Lower leg skin (tissue), 4 donors: ENCODE data around the gene NEAT1. TPM values are rescaled to one million over a fixed set of nuclear protein-coding genes. Genes with fewer than 3 reads are reported as not detected.
A peak's percentile ranks its signal among the peaks of the same experiment; 100 is the strongest.
"Not testable (repeated sequence)": the region's sequence is repeated elsewhere in the genome, so short reads cannot be mapped to it uniquely, and the experiment has no call there.

Source experiments
- DNase-seq, 2 donors: peaks; one replicate each; pipeline ENCODE4 v3.0.0-alpha.2; 2019; ENCODE audit warnings: low spot score in 2 of 2
- H3K4me3 ChIP-seq: fragments of 200-600 bp; sonication (generic); 2 replicates; pipeline ENCODE4 v1.5.1; 2017; ENCODE audit warnings: mild to moderate bottlenecking, low read depth; ENCODE audit not compliant: poor library complexity, severe bottlenecking
- POLR2A ChIP-seq, 2 donors: fragments of 450-650 bp; IDR thresholded peaks; one replicate each; pipeline ENCODE4 v1.6.1; 2016 to 2017; ENCODE audit warnings: antibody characterized with exemption in 2 of 2, mild to moderate bottlenecking in 1 of 2, moderate library complexity in 1 of 2
- WGBS, 2 donors: methylation state at CpG; one replicate each; pipeline ENCODE4 v1.1.5; 2018; 5-methylcytosine and 5-hydroxymethylcytosine counted together
- intact Hi-C: fragments of 100-400 bp; cut with DNase I; formaldehyde crosslinking; loops from one replicate; pipeline ENCODE4 v1.15.0; 2023; ENCODE audit warnings: low total_unique reads
- total RNA-seq, 4 donors: library from RNA; depleted of rRNA; stranded (reverse); fragments of >200 nt; gene quantifications; one replicate each; pipeline ENCODE4 v1.1.0, GENCODE V29; 2016
- TF ChIP-seq, protein P1 (sequence below), 3 donors: fragments of 450-650 bp; IDR thresholded peaks; one replicate each; pipeline ENCODE4 v1.5.1; 2016; ENCODE audit warnings: antibody characterized with exemption in 3 of 3, mild to moderate bottlenecking in 3 of 3, moderate library complexity in 2 of 3

The NEAT1 gene
- total RNA-seq, 4 donors from 2014 or later, result 147 to 645 (median 301) TPM

DNA sequence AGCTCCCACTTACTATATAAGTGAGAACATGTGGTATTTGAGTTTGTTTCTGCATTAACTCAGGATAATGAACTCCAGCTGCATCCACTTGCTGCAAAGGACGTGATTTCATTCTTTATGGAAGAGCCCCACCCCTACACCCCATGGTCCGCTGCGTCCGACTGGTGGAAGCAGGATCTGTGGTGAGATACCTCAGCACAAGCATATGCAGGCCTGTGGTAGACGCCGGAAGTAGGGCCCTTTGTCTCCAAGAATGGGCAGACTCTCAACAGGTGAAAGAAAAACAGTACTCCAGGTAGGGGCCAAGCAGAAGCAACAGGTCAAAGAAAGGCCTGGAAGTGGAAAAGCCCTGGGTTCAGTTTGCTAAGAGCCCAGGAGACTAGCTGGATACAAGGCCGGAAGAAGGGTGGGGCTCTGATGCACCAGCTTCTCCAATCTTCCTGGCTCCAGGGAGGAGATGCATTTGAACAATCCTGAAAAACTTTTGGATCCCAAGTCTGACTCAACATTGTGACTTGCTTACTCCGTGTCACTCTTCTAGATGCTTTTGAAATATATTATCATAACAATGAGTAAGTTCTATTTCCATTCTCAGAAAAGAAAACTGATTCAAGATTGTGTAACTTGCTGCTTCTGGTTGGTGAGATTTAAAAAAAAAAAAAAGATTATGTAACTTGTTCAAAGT, 30.4 kb downstream of the NEAT1 start:
- TF ChIP-seq, protein P1, sequence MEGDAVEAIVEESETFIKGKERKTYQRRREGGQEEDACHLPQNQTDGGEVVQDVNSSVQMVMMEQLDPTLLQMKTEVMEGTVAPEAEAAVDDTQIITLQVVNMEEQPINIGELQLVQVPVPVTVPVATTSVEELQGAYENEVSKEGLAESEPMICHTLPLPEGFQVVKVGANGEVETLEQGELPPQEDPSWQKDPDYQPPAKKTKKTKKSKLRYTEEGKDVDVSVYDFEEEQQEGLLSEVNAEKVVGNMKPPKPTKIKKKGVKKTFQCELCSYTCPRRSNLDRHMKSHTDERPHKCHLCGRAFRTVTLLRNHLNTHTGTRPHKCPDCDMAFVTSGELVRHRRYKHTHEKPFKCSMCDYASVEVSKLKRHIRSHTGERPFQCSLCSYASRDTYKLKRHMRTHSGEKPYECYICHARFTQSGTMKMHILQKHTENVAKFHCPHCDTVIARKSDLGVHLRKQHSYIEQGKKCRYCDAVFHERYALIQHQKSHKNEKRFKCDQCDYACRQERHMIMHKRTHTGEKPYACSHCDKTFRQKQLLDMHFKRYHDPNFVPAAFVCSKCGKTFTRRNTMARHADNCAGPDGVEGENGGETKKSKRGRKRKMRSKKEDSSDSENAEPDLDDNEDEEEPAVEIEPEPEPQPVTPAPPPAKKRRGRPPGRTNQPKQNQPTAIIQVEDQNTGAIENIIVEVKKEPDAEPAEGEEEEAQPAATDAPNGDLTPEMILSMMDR (IDR thresholded peaks at IDR 0.05), result no peak
- no peak for TF ChIP-seq POLR2A (IDR thresholded peaks at IDR 0.05)
- DNase-seq, result peak in 1 of 2 donors; percentile 89
- 25 to 28% methylated on average over 8 of the region's 8 CpGs for WGBS, 2 donors
- H3K4me3 ChIP-seq, result no peak overlapping the region
- intact Hi-C loops, result no loop called here

DNA sequence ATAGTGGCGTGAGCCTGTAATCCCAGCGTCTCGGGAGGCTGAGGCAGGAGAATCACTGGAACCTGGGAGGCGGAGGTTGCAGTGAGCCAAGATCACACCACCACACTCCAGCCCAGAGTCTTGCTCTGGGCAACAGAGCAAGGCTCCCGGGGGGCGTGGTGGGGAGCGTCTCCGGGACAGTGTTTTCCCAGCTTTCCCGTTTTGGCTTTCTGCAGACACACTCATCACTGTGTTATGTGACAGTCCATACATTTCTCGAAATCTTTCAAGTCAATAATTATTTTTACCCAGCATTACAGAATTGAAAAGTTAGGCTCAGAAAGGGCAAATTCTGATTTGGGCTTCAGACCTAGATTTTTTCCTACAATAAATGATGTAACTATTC, 31.7 kb downstream of the NEAT1 start:
- WGBS, 2 donors, result 42 to 47% methylated on average over 10 of the region's 10 CpGs
- intact Hi-C loops, result no loop called here
- TF ChIP-seq, protein P1 (IDR thresholded peaks at IDR 0.05), result no peak
- H3K4me3 ChIP-seq, result no peak overlapping the region
- peak in 1 of 2 donors; percentile 86 for DNase-seq

DNA sequence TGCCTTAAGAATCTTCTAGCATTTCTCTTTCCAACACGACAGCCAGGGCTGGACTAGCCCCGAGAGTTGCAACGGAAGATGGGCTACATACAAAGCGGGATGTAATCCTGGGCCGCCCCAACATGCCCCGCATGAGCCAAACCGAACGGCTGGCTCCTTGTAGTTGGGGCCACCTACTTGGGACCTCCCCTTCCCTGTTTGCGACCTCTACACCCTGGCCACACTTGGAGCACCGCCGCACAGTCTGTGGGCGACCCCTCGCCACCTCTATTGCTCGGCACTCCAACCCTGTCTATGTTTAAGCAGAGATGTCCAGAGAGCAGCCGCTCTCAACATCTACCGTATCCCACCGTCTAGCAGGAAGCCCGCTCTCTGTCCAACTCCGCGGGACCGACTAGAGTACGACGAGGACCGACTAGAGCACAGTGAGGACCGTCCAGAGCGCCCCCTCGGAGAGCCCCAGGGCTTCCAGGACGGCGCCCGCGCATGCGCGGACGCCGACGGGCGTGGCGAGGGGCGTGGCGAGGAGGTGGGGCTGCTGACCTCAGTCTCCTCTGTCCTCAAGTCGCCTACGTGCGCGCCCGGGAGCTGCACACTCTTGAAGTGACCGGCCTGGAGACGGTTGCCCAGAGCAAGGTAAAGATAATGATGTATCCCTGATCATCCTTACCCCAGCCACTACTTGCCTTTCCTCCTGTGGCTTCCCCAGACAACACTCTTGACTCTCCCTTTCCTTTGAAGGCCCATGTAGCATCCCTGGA, 32.3 kb downstream of the NEAT1 start:
- 5 to 7% methylated on average over 20 to 34 of the region's 47 CpGs for WGBS, 2 donors
- TF ChIP-seq POLR2A (IDR thresholded peaks at IDR 0.05), result peak in 1 of 2 donors; percentile 72
- TF ChIP-seq, protein P1 (IDR thresholded peaks at IDR 0.05), result no peak
- peak overlapping the region; percentile 34 for H3K4me3 ChIP-seq
- peak; percentile 87 to 98 for DNase-seq
- intact Hi-C loops, result no loop called here

DNA sequence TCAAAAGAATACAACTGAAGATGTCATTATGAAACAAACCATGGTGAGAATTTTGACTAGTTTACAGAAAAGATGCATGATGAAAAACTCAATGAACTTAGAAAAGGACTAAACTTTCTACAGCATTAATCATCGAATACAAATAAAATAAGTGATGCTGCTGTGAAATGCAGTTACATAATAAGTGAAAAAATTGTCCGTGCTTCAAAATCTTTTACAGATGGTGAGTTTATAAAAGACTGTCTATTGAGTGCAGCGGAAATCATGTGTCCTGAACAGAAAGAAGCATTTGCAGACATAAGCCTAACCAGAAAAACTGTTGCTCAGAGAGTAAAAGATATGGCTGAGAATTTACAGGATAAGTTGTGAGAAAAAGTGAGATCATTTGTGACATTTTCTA, 33.8 kb downstream of the NEAT1 start:
- no peak for TF ChIP-seq POLR2A (IDR thresholded peaks at IDR 0.05)
- TF ChIP-seq, protein P1 (IDR thresholded peaks at IDR 0.05), result no peak
- DNase-seq, result no peak
- WGBS, 2 donors, result 56 to 72% methylated on average over 3 of the region's 3 CpGs
- intact Hi-C loops, result no loop called here
- no peak overlapping the region for H3K4me3 ChIP-seq

DNA sequence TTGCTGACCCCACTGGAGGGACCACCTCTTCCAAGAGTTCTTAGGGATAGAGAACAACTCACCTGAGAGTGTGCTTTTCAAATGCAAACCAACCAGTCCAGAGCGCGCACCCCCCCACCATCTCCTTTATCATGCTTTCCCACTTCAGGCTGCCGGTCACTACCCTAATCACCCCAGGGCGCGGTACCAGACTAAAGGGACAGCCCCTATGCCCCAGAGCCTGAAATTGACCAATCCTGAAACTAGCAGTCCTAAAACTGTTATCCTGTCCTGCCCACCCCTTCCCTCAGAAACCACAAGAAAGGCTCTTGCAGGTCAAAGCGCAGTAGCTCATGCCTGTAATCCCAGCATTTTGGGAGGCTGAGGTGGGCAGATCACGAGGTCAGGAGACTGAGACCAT, 37.0 kb downstream of the NEAT1 start:
- WGBS, 2 donors, result 90 to 92% methylated on average over 7 of the region's 7 CpGs
- no peak overlapping the region for H3K4me3 ChIP-seq
- DNase-seq, result no peak
- intact Hi-C loops, result no loop called here
- no peak for TF ChIP-seq POLR2A (IDR thresholded peaks at IDR 0.05)
- TF ChIP-seq, protein P1 (IDR thresholded peaks at IDR 0.05), result no peak

DNA sequence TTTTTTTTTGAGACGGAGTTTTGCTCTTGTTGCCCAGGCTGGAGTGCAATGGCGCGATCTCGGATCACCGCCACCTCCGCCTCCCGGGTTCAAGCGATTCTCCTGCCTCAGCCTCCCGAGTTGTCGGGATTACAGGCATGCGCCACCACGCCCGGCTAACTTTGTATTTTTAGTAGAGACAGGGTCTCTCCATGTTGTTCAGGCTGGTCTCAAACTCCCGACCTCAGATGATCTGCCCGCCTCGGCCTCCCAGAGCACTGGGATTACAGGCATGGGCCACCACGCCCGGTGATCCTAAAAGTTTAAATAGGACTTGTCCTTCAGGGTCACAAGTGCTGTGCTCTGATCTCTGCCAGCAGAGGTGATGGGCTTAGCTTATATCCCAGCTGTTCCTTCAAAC, 42.9 kb downstream of the NEAT1 start:
- H3K4me3 ChIP-seq, intact Hi-C loops, DNase-seq: not testable (repeated sequence)
- 92 to 98% methylated on average over 18 of the region's 18 CpGs for WGBS, 2 donors

DNA sequence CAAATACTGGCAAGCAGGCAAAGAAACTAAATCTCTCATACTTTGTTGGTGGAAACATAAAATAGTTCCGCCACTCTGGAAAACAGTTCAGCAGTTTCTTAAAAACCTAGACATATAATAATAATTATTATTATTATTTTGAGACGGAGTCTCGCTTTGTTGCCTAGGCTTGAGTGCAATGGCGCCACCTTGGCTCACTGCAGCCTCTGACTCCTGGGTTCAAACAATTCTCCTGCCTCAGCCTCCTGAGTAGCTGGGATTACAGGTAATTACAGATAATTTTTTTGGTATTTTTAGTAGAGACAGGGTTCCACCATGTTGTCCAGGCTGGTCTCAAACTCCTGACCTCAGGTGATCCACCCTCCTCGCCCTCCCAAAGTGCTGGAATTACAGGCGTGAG, 44.7 kb downstream of the NEAT1 start:
- intact Hi-C loops, H3K4me3 ChIP-seq, DNase-seq: not testable (repeated sequence)
- 85 to 86% methylated on average over 6 of the region's 6 CpGs for WGBS, 2 donors
